Neutrophil (primary cell): ENCODE data around the gene FGGY.

ENCODE experiments used
- H3K27ac ChIP-seq: fragments of 200-600 bp; sonication (generic); 2 replicates; pipeline ENCODE4 v1.5.1; 2016; ENCODE audit warnings: mild to moderate bottlenecking, moderate library complexity
- H3K27me3 ChIP-seq: fragments of 200-600 bp; sonication (generic); 2 replicates; pipeline ENCODE4 v1.6.0; 2016; ENCODE audit warnings: mild to moderate bottlenecking
- H3K36me3 ChIP-seq: fragments of 200-600 bp; sonication (generic); 2 replicates; pipeline ENCODE4 v1.5.1; 2017
- H3K4me1 ChIP-seq, 2 experiments: fragments of 200-600 bp in 1 of 2; sonication (generic) in 1 of 2; 1 replicate in 1 of 2; 2 replicates in 1 of 2; pipeline versions ENCODE4 v1.5.1 to v1.6.1; 2013 to 2016; ENCODE audit warnings: low read depth in 1 of 2, low read length in 1 of 2, mild to moderate bottlenecking in 1 of 2, moderate library complexity in 1 of 2; ENCODE audit not compliant: control insufficient read depth in 1 of 2, insufficient read depth in 1 of 2
- H3K4me3 ChIP-seq, 2 experiments: fragments of 200-600 bp in 1 of 2; sonication (generic) in 1 of 2; 1 replicate in 1 of 2; 2 replicates in 1 of 2; pipeline ENCODE4 v1.5.1; 2013 to 2016; ENCODE audit warnings: low read depth in 1 of 2, low read length in 1 of 2, mild to moderate bottlenecking in 1 of 2, moderate library complexity in 1 of 2
- H3K9me3 ChIP-seq: fragments of 200-600 bp; sonication (generic); 2 replicates; pipeline ENCODE4 v1.5.1; 2016
- CTCF ChIP-seq: fragments of 200-600 bp; sonication (generic); IDR thresholded peaks from 2 replicates; pipeline ENCODE4 v1.5.1; 2016; ENCODE audit warnings: antibody characterized with exemption

FGGY gene

GRCh38 chr1:59322814-59323213 lies 25.9 kb downstream of the FGGY start:
- H3K4me3 ChIP-seq = no peak overlapping the region
- no peaks in the 10 kb centered on the region for H3K9me3 ChIP-seq
- peaks cover 5 to 7% of the 10 kb centered on the region in 2 experiments for H3K4me1 ChIP-seq
- TF ChIP-seq CTCF = no peak
- H3K27ac ChIP-seq = no peak overlapping the region
- no peaks in the 10 kb centered on the region for H3K27me3 ChIP-seq
- H3K36me3 ChIP-seq = no peaks in the 10 kb centered on the region

GRCh38 chr1:59323879-59324278 lies 27.0 kb downstream of the FGGY start:
- Histone ChIP-seq H3K9me3 (no peaks in the 10 kb centered on the region), H3K27me3 (no peaks in the 10 kb centered on the region), H3K4me3 (no peak overlapping the region), H3K27ac (no peak overlapping the region), H3K36me3 (no peaks in the 10 kb centered on the region), H3K4me1 (peaks cover under 1 to 2% of the 10 kb centered on the region in 2 experiments)
- no peak for TF ChIP-seq CTCF

GRCh38 chr1:59328353-59328752 lies 31.5 kb downstream of the FGGY start:
- H3K4me3 ChIP-seq = no peak overlapping the region
- no peaks in the 10 kb centered on the region for H3K27me3 ChIP-seq
- no peak overlapping the region for H3K27ac ChIP-seq
- no peaks in the 10 kb centered on the region for H3K36me3 ChIP-seq
- H3K4me1 ChIP-seq = peaks cover 6 to 7% of the 10 kb centered on the region in 2 experiments
- H3K9me3 ChIP-seq = no peaks in the 10 kb centered on the region
- no peak for TF ChIP-seq CTCF

- no peaks in the 10 kb centered on the region for H3K36me3 ChIP-seq
- H3K4me3 ChIP-seq = no peak overlapping the region
- no peak overlapping the region for H3K27ac ChIP-seq
- H3K4me1 ChIP-seq = peaks cover 17 to 19% of the 10 kb centered on the region in 2 experiments
- TF ChIP-seq CTCF = no peak
- no peaks in the 10 kb centered on the region for H3K27me3 ChIP-seq
- no peaks in the 10 kb centered on the region for H3K9me3 ChIP-seq
Measured at GRCh38 chr1:59329412-59330053, 32.6 kb downstream of the FGGY start.

GRCh38 chr1:59331686-59332620 lies 35.1 kb downstream of the FGGY start:
- Histone ChIP-seq H3K36me3 (no peaks in the 10 kb centered on the region), H3K4me3 (no peak overlapping the region), H3K4me1 (peaks cover 17 to 19% of the 10 kb centered on the region in 2 experiments), H3K27me3 (no peaks in the 10 kb centered on the region), H3K9me3 (no peaks in the 10 kb centered on the region), H3K27ac (no peak overlapping the region)
- no peak for TF ChIP-seq CTCF
